Smooth muscle cell (in vitro differentiated cells): Measurements from ENCODE around the gene GAK. TPM values are rescaled to one million over a fixed set of nuclear protein-coding genes. Genes with fewer than 3 reads are reported as not detected.

ENCODE experiments used
- DNase-seq: peaks from one replicate; lab custom pipeline; 2025; ENCODE audit not compliant: unreplicated experiment; lab: John Stamatoyannopoulos, UW
- H2AFZ ChIP-seq: fragments of 200-600 bp; sonication (generic); 2 replicates; pipeline ENCODE4 v1.6.0; 2016; ENCODE audit warnings: antibody characterized with exemption, low read depth, mild to moderate bottlenecking
- H3F3A ChIP-seq: fragments of 200-600 bp; sonication (generic); 2 replicates; pipeline ENCODE4 v1.6.0; 2017; ENCODE audit warnings: antibody characterized with exemption, low read depth
- H3K27ac ChIP-seq: fragments of 200-600 bp; sonication (generic); 2 replicates; pipeline ENCODE4 v1.5.1; 2016; ENCODE audit warnings: low read depth, mild to moderate bottlenecking
- H3K27me3 ChIP-seq: fragments of 200-600 bp; sonication (generic); 2 replicates; pipeline ENCODE4 v1.6.1; 2016; ENCODE audit warnings: low read depth, mild to moderate bottlenecking
- H3K36me3 ChIP-seq: fragments of 200-600 bp; sonication (generic); 2 replicates; pipeline ENCODE4 v1.5.1; 2016; ENCODE audit warnings: low read depth
- H3K4me1 ChIP-seq: fragments of 200-600 bp; sonication (generic); 2 replicates; pipeline ENCODE4 v1.5.1; 2016; ENCODE audit warnings: low read depth
- H3K4me2 ChIP-seq: fragments of 200-600 bp; sonication (generic); 2 replicates; pipeline ENCODE4 v1.6.0; 2016; ENCODE audit warnings: mild to moderate bottlenecking
- H3K4me3 ChIP-seq: fragments of 200-600 bp; sonication (generic); 2 replicates; pipeline ENCODE4 v1.5.1; 2016; ENCODE audit warnings: mild to moderate bottlenecking
- H3K79me2 ChIP-seq: fragments of 200-600 bp; sonication (generic); 2 replicates; pipeline ENCODE4 v1.6.0; 2016; ENCODE audit warnings: low read depth, mild to moderate bottlenecking
- H3K9ac ChIP-seq: fragments of 200-600 bp; sonication (generic); 2 replicates; pipeline ENCODE4 v1.6.0; 2016; ENCODE audit warnings: low read depth
- H3K9me3 ChIP-seq: fragments of 200-600 bp; sonication (generic); replicated peaks from 2 replicates; pipeline ENCODE4 v1.5.1; 2016; ENCODE audit warnings: low read depth
- H4K20me1 ChIP-seq: fragments of 200-600 bp; sonication (generic); 2 replicates; pipeline ENCODE4 v1.6.0; 2016; ENCODE audit warnings: low read depth
- WGBS: methylation state at CpG from one replicate; pipeline ENCODE4 v1.1.7; 2016; ENCODE audit warnings: low lambda C conversion rate; 5-methylcytosine and 5-hydroxymethylcytosine counted together
- polyA plus RNA-seq: library from polyadenylated mRNA; unstranded; fragments of >200 nt; fragmentation: Nextera tagmentation; extraction: Ambion mirVana; gene quantifications from 2 replicates; pipeline ENCODE4 v1.2.1, GENCODE V29; 2016
- total RNA-seq: library from RNA; depleted of rRNA; stranded (reverse); fragments of >200 nt; gene quantifications from 2 replicates; pipeline ENCODE4 v1.2.3, GENCODE V29; 2014
- TF ChIP-seq, protein P1 (sequence below): fragments of 200-600 bp; sonication (generic); IDR thresholded peaks from 2 replicates; pipeline ENCODE4 v1.5.1; 2017; ENCODE audit warnings: borderline replicate concordance, mild to moderate bottlenecking, antibody characterized with exemption; ENCODE audit not compliant: insufficient read depth, poor library complexity, severe bottlenecking

The GAK gene
- total and polyA plus RNA-seq, 2 experiments from 2014 or later, result 56.2 to 85.4 TPM

DNA sequence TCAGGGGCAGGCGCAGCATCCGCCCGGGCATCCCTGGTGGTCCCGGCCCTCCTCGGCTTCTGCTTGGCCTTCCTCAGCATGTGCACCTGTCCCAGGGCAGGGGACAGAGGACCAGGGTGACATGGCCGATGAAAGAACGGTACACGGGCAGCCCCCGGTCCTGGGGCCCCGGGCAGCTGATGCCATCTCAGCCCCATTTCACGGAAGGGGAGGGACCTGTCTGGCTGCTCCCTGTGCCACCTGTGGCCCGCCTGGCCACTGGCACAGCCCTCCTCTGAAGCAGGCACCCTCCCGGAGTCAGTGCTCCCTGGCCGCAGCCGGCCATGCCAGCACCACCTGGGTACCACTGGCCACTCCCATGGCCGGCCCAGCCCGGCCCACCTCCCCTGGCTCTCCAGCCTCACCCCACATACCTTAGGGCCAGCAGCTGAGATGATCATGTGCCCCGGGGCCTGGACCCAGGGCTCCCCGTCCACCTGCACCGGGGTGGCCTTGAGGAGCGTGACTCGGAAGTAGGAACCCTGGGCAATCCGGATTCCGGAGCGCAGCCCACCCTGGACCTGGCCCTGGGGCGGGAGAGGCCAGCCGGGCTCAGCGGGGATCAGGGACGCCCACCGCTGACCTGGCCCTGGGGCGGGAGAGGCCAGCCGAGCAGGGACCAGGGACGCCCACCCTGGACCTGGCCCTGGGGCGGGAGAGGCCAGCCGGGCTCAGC is 28.7 kb upstream of the GAK start:
- Histone ChIP-seq H3K4me1 (no peaks in the 10 kb centered on the region), H3K4me2 (no peak overlapping the region), H3K9me3 (no peaks in the 10 kb centered on the region), H3K27me3 (no peaks in the 10 kb centered on the region), H3K4me3 (no peak overlapping the region), H3K79me2 (no peaks in the 10 kb centered on the region), H4K20me1 (no peaks in the 10 kb centered on the region), H3K9ac (no peak overlapping the region), H3K36me3 (no peaks in the 10 kb centered on the region), H3F3A (no peaks in the 10 kb centered on the region), H3K27ac (no peak overlapping the region), H2AFZ (no peak overlapping the region)
- DNase-seq, result no peak
- TF ChIP-seq, protein P1, sequence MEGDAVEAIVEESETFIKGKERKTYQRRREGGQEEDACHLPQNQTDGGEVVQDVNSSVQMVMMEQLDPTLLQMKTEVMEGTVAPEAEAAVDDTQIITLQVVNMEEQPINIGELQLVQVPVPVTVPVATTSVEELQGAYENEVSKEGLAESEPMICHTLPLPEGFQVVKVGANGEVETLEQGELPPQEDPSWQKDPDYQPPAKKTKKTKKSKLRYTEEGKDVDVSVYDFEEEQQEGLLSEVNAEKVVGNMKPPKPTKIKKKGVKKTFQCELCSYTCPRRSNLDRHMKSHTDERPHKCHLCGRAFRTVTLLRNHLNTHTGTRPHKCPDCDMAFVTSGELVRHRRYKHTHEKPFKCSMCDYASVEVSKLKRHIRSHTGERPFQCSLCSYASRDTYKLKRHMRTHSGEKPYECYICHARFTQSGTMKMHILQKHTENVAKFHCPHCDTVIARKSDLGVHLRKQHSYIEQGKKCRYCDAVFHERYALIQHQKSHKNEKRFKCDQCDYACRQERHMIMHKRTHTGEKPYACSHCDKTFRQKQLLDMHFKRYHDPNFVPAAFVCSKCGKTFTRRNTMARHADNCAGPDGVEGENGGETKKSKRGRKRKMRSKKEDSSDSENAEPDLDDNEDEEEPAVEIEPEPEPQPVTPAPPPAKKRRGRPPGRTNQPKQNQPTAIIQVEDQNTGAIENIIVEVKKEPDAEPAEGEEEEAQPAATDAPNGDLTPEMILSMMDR, result no peak
- 96% methylated on average over 35 of the region's 35 CpGs for WGBS

DNA sequence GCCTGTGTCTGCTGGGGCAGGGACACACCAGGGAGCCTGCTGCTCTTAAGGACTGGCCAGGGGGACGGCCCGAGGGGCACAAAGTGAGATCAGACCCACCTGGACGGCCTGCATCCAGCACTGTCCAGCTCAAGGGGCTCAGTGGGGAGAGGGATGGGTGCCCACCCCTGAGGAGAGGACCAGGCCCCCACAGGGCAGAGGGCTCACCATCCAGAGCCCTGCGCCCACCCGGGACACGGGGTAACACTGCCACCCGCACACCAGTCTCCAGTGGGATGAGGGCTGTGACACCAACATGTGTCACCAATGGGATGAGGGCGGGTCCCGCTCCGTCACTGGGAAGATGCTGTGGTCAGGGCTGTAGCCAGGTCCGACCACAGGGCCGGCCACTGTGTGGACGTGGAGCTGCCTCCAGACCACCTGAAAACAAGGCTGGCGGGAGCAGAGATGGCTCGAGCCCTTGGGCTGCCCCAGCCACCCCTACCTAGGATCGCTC is 28.1 kb upstream of the GAK start:
- Histone ChIP-seq H3K4me3 (no peak overlapping the region), H3F3A (no peaks in the 10 kb centered on the region), H3K9me3 (no peaks in the 10 kb centered on the region), H3K9ac (no peak overlapping the region), H2AFZ (no peak overlapping the region), H4K20me1 (no peaks in the 10 kb centered on the region), H3K27ac (no peak overlapping the region), H3K27me3 (no peaks in the 10 kb centered on the region), H3K79me2 (no peaks in the 10 kb centered on the region), H3K4me1 (no peaks in the 10 kb centered on the region), H3K4me2 (no peak overlapping the region), H3K36me3 (no peaks in the 10 kb centered on the region)
- WGBS, result 93% methylated on average over 16 of the region's 16 CpGs
- DNase-seq, result no peak
- TF ChIP-seq, protein P1, result no peak

GRCh38 chr4:959338-960139 is 27.4 kb upstream of the GAK start:
- no peak overlapping the region for H3K4me3 ChIP-seq
- H3K4me2 ChIP-seq, result no peak overlapping the region
- H3K4me1 ChIP-seq, result no peaks in the 10 kb centered on the region
- H3F3A ChIP-seq, result no peaks in the 10 kb centered on the region
- no peak overlapping the region for H3K27ac ChIP-seq
- H3K27me3 ChIP-seq, result no peaks in the 10 kb centered on the region
- H3K79me2 ChIP-seq, result no peaks in the 10 kb centered on the region
- WGBS, result 94% methylated on average over 24 of the region's 24 CpGs
- no peaks in the 10 kb centered on the region for H3K9me3 ChIP-seq
- no peaks in the 10 kb centered on the region for H3K36me3 ChIP-seq
- DNase-seq, result no peak
- H2AFZ ChIP-seq, result no peak overlapping the region
- no peaks in the 10 kb centered on the region for H4K20me1 ChIP-seq
- TF ChIP-seq, protein P1, result no peak
- H3K9ac ChIP-seq, result no peak overlapping the region
